Stimulated activated CD8-positive, alpha-beta memory T cell treated with anti-CD3 and anti-CD28 coated beads, Interleukin-7, amount 100 ng/mL, for 4 hours (primary cell): ENCODE results near the gene USP3.
A peak's percentile ranks its signal among the peaks of the same experiment; 100 is the strongest.

Experiments
- DNase-seq, 2 donors: peaks; one replicate each; pipeline ENCODE4 v3.0.0-alpha.2; 2020; ENCODE audit warnings: low read depth in 2 of 2

USP3 gene

DNA sequence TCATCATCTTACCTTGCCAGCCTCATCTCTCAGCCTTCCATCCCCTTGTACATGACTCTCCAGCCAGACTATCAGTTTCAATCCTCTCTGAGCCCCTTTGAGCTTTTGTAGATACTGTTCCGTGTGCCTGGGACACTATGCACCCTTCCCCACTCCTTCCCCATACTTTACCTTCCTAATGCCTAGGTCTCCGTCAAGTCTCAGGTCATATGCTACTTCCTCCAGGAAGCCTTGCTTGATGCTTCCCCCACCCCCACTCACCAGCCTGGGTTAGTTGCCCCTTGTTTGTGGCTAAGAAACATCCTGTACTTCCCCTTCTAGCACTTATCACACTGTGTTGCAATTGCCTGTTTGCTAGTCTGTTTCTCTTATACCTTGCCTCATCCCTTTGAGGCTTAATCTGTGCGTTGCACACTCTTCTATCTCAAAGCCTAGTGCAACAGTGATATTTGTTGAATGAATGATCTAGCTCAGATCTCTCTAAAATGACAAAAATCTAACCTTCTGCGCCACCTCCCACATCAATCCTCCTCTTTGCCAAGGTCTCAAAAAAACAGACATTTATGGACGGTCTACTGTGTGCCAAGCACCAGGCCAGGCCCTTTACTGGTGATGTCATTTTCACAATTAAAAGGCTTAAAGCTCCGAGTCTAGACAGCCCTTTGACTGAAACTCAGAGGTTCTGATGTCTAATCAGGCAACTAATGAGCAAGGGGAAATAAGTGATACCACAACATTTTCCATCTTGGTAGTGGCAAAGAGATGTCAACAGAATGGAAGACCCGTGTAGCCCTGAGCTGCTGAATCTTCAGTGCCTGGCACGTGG is 6.5 kb upstream of the USP3 start:
- DNase-seq: peak in 1 of 2 donors; percentile 60

DNA sequence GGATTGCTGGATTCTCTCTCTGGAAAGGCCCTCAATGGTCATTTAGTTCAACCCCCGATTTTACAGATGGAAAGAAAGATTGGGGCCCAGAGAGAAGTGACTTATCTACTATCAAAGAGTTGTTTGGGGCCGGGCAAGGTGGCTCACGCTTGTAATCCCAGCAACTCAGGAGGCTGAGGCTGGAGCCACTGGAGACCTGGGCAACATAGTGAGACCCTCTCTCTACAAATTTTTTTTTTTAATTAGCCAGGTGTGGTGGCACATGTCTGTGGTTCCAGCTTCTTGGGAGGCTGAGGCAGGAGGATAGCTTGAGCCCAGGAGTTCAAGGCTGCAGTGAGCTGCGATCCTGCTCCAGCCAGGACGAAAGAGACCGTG is 5.2 kb upstream of the USP3 start:
- no peak for DNase-seq

DNA sequence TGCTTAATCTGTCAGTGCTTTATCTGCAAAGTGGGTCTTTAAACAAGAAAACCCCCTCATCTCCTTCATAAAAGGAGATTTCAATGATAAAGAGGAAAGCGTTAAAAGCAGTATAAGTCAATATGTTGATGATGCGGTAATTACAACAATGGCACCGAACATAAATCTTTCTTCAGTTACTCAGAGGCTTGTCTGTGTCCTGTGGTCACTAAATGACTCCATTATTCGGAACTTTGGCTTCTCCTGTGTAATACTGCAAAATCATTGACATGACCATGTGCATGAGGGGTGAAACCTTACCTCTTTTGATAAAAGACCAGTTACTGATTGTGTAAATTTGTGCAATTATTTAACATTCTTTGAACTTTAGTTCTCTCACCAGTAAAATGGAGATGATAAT is 4.8 kb upstream of the USP3 start:
- DNase-seq: no peak

DNA sequence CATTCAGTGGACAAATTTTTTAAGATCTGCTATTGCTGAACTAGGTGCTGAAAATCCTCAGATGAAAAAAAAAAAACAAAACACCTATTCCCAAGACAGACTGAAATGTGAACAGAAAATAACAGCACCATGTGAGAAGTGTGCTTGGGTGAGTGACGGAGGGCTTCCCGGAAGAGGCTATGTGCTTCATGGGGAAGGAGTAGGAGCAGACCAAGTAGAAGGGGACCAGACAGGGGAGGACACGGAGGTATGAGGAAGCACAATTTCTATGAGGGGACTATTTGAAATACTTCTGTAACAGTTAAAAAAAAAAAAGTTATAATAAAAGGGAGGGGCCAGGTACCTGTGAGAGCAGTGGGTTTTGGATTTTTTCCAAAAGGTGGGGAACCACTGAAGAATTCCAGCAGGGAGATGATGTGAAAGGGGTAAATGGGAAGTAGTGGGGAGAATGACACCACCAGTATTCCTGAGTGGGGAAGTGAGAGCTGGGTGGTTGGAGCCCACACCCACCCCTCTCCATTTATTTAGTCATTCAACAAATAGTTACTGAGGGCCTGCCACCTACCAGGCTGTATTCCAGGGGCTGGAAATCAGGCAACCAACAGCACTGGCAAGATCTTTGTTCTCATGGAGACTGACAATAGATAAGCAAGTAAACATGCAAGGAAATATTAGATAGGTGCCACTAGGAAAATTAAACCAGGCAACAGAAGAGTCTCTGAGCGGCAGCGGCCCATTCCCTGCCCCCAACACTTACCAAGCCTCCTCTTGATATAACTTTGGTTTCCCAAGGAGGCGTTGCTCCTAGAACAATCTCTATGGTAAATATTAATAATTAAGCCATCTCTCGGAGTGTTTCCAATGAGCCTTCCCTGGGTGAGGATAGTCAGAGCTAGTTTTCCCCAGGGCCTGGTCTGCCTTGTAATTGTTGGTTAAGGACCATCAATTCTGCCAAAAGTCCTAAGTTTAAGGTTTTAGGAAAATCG is 3.8 kb upstream of the USP3 start:
- no peak for DNase-seq

DNA sequence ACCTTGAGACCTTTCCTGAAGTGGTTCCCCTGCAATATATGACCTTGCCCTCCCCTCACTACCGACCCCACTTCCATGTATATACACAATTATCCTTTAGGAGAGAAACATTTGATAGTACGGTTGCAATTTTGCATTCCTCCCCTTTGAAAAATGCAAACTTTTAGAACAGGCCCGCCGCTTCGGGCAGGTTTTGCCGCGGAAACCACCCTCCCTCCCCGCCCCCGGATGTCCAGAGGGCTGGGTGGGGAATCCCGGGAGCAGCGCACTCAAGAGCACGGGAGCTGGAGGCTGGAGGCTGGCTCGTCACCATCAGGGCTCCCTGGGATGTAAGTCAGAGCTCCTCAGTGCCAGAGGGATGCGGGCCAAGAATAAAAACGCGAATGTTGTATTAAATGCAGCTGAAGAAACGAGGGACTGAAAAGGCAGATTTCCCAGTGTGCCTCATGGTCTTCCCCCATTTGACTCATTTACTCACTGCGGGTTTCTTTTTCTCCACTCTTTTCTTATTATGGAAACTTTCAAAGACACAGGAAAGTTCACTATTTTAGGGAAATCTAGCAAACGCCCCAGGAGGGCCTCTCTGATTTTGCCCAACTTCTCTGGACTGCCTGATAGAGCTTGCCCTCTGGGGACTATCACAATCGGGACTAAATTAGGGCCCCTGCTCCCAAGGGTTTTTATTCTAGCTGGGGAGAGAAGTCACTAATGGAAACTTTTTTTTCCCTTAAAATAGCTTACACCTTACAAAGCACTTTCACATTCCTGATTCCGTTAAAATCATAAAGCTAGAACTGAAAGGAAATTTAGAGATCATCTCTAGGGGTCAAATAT is 2.9 kb upstream of the USP3 start:
- peak in 1 of 2 donors; percentile 29 for DNase-seq

DNA sequence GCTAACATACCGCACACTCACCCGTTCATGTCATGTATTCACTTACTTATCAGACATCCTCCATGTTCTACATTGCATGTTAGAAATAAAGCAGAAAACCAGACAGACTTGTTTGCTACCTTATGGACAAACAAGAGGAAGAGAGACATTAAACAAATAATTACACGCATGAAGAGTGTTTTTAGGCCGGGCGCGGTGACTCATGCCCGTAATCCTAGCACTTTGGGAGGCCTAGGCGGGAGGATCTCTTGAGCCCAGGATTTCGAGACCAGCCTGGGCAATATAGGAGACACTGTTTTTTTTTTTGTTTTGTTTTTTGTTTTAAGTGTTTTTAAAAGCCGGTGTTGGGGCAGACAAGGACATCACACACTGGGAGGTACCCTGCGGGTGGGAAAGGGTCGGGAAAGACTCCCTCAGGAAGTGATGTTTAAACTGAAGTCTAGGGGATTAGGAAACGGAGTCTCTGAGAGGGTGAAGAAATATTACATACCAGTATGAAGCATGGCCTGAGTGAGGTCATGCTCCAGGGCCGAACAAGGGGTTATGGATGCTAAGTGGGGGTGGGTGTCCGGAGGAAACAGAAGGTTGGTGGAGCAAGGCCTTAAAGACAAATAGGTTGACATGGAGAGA is 2.1 kb upstream of the USP3 start:
- no peak for DNase-seq

DNA sequence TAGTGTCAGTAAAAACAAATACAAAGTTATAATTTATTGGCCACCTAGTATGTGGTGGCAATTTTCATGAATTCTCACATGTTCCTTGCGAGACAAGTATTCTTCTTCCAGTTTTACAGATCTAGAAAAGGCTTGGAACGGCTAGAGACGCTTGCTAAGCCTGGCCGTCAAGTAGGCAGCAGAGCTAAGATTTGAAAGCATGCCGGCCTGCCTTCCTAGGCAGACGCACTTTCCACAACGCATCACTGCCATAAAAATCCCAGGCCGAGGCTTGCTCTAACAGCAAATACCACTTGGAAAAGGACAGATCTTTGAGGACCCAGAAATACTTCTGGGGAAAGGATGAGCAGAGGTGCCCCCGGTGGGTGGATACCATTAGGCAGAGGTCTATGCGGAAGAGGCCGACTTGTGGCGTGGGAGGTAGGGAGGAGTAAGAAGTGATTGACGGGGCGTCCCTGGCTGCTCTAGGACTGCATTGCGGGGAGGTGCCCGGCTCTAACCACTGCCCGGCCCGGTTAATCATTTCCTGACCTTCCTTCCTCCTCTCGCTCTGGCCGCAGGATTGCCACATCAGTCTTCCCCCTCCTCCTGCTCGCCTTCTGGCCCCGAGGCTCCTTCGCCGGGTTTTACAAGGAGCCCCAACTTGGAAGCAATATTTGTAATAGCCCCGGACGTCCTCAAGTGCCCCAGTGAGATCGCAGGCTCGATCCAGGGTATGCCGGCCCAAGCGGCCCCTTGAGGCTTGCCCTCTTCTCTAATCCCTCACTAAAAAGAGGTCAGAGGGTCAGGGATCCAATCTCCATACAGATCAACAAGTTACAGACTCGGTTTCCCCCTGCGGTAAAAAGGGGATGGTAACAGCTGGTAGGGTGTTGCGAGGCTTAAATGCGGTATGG is 1.3 kb upstream of the USP3 start:
- peak; percentile 72 to 74 for DNase-seq

DNA sequence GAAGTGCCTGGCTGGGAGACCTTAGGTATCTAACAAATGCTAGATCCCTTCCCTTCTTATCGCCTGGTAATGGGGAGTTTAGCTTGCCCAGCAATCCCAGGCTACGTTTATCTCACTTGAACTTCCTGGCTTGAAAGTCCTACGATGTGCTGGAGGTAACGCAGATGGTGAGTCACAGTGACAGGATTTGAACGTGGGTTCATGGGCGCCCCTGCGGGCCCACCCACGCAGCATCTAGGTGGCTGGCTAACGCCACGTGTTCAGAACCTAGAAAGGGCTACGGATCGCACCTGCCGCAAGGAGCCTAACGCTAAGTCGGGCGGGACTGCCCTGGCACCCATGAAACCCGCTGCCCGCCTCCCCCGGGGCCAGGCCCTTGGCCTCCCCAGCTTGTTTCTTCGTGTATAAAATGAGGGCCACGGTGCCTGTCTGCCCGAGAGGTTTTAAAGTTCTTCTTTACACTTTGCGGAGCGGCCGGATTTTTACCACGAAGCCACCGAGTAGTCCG is 600 bp upstream of the USP3 start:
- DNase-seq: peak; percentile 87 to 88

DNA sequence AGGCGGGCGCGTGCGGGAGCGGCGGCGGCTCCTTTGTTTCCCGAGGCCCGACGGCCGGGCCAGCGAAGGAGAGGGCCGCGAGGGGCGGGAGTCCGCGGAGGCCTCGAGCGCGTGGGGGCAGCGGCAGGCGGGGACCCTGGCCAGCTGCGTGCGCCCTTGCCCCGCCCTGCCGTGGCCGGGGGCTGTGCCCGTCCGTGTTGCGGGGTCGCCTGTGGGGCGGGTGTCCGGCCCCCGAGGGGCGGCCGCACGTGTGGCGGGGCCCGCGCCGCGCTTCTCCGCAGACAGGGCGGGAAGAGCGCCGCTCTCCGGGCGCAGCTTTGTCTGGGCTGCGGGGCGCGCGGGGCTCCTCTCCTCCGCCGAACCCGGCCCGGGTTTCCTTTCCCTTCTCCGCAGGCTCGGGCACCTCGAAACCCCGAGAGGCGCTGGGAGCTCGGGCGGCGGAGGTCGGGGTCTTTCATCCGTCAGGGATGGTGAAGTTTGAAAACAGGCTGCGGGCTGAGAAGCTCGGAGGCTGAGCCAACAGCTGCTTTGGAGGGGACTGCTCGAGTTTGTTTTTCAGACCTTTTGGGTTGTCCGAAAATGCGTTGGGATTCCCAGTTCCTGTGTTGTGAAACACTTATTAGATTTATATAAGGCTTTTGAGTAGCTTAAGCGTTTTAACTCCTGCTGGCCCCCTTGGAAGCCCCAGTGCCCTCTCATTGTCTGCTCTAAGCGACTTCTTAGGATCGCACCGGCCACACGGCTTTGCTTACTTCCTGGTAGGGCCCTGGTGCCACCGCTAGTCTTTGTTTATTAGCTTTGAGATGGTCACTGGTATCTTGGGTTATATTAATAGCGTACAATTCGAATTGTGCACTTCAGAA is 817 bp downstream of the USP3 start:
- peak in 1 of 2 donors; percentile 29 for DNase-seq

DNA sequence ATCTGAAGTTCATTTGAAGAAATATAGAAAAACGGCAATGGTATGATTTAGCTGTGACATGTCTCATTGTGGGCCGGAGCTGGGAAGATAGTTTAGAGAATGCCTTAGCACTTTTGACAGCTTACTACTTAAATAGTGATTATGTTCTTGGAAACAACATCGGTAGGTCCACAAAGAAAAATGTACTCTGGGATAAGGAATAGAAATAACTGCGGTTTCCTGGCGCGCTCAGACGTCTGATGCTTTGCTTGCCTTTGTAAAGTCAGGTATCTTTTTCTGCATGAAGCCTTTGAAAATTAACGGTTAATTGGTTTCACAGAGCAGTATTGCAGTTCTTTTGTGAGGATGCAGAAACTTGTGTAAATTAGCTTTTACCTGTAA is 1.4 kb downstream of the USP3 start:
- DNase-seq: no peak

DNA sequence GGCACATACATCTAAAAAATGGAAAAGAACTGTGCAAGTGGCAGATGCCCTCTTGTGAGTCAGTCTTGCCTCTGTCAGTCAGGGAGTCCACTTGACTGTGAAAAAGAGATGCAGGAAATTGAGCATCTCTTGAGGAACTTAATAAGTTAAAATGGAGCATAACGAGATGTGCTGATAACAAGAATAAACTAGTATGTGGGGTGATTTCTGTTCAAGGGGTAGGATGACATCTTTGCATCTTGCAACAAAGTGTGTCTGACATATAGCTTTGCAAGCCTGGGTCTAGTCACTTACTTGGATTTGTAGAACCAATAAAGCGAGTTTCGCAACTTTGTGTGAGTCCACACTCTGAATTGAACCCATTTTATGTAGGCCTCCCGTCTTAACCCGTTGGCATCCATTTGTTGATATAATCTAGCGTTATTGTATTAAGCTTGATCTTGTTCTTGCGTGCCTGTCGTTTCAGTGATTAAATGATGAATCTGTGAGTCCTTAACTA is 2.2 kb downstream of the USP3 start:
- no peak for DNase-seq

DNA sequence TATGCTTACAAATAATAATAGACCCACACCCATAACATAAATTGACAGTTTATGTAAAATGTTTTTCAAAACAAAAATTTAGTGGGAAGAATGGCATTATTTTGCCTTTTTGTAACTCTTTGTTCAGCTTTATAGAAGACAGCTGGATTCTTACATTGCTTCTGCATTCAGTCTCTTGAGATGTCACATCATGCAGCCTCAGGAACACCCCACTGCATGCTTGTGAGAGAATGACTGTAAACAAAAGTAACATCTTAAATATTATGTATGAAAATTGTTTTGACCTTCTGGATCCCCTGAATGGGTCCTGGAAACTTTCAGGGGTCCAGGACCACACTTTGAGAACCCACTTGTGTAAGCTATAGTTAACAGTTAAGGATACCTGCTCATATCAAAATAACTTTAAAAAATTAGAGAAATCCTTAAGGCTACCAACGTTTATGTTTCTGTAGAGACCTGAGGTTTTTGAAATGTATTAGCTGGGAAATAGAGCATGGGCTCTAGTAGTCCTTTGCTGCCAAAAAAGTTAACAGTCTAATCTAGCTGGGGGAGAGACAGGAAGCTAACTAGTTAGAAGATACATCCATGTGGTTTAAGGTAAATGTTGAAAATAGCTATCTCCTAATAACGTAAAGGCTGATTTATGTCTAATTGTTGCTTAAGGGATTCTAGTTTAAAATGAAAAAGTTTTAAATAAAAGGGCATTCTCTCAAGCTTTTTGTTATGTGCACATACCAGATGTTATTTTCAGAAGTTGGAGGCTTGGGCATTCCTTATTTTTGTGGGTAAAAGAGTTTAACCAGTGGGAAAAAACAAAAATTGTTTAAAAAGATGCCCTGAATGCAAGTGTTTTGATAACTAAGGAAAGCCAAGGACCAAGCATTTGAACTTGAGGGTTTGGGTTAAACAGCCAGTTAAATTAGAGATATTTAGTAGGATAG is 3.8 kb downstream of the USP3 start:
- DNase-seq: no peak

DNA sequence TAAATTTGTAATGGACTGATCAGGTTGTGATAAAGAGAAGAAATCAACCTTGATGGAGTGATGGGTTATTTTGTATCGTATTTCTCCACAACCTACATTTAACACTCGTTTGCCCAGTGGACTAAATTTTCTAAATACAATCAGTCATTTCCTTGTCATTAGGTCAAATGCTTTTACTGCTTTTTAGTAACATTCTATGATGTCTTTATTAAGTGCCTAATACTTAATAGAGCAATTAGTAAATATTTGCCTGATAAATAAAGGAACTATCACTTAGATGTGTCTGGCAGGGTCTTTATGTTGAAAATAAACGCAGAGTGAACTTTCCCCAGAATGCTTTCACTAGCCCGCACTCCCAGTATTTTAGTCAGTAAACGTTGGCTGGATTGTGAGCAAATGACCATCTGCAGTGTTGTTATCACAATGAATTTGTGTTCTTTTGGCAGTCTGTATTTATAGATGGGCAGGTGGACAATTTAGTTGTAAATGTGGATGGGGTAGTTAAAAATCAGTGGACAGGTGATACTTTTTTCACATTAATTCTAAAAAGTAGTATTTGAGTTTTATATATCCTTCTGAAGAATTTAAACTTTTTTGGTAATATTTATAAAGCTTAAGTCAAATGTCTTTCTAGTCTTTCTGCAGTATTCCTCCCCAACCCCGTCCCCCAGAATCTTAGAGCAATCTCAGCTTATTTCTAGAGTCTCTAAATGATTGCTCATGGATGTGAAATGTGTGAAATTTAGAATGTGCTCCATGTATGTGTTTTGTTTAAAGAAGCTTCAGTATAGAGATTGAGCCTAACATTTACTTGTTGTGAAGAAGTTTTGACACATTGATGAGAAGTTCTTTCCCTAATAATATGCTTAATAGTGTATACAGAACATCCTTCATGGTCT is 4.9 kb downstream of the USP3 start:
- DNase-seq: no peak

DNA sequence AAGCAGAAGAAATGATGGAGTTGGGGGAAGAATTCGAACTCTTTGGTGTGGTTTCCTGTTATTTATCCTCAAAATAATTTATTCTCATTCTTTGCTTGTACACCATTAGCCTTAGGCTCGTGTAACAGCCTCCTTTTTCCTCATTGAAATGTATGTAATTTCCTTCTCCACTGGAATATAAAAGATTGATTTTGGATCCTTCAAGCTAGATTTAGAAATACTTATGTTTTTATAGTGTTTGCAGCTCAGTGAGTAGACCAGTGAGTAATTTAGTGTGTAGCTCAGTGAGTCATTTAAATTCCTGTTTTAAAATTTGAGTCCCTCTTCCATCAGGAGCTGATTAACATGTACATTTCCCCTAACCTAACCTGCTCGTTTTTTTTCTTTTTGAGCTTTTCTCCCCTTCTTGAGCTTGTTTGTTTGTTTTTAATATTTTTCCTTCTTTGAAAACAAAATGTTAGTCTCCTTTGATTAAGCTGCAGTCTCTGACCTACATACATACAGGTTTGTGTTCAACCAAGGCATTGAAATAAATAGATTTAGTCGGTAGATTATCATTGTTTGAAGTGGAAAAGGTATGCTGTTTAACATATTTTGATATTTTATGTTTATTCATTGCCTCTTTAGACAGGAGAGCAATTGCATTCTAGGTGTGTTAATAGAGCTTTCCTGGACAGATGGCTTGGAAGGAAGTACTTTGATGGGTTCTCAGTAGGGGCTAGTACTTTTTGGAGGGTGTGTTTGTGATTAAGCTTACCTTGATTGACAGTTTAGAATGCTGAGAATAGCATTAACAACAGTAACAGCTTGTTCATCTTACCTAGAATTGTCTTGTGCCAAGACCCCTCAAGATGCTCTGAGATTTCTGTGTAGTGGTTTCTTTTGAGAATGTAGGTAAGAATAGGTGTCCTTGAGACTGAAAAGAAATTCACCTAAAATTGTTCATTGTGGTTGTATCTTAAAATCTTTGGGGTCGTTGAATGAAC is 5.9 kb downstream of the USP3 start:
- no peak for DNase-seq

DNA sequence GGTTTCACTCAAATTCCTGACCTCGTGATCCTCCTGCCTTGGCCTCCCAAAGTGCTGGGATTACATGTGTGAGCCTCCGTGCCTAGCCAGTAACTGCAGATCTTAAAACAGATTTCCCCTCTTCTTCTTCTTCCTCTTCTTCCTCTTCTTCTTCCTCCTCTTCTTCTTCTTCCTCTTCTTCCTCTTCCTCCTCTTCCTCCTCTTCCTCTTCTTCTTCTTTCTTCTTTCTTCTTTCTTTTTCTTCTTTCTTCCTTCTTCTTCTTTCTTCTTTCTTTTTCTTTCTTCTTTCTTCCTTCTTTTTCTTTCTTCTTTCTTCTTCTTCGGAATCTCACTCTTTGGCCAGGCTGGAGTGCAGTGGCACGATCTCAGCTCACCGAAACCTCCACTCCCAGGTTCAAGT is 7.8 kb downstream of the USP3 start:
- DNase-seq: no peak

DNA sequence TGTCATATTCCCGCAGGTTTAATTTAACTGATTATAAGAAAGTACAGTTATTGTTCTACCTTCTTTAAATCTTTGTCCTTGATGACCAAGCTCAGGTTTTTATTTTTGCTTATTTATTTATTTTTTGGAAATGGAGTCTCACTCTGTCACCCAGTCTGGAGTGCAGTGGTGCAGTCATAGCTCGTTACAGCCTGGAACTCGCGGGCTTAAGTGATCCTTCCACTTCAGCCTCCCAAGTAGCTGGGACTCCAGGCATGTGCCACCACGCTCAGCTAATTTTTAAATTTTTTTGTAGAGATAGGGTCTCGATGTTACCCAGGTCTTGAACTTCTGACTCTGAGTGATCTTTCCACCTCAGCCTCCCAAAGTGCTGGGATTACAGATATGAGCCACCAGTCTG is 8.9 kb downstream of the USP3 start:
- no peak for DNase-seq
